NCI-H345 treated with DMSO at 0.1 percent for 48 hours (cell line): ENCODE results near the gene SELENOO.
"Not testable (repeated sequence)": the region's sequence is repeated elsewhere in the genome, so short reads cannot be mapped to it uniquely, and the experiment has no call there.

Source experiments
- DNase-seq: peaks from one replicate; lab custom pipeline; 2025; ENCODE audit not compliant: unreplicated experiment; lab: John Stamatoyannopoulos, UW

SELENOO gene, protein sequence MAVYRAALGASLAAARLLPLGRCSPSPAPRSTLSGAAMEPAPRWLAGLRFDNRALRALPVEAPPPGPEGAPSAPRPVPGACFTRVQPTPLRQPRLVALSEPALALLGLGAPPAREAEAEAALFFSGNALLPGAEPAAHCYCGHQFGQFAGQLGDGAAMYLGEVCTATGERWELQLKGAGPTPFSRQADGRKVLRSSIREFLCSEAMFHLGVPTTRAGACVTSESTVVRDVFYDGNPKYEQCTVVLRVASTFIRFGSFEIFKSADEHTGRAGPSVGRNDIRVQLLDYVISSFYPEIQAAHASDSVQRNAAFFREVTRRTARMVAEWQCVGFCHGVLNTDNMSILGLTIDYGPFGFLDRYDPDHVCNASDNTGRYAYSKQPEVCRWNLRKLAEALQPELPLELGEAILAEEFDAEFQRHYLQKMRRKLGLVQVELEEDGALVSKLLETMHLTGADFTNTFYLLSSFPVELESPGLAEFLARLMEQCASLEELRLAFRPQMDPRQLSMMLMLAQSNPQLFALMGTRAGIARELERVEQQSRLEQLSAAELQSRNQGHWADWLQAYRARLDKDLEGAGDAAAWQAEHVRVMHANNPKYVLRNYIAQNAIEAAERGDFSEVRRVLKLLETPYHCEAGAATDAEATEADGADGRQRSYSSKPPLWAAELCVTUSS

DNA sequence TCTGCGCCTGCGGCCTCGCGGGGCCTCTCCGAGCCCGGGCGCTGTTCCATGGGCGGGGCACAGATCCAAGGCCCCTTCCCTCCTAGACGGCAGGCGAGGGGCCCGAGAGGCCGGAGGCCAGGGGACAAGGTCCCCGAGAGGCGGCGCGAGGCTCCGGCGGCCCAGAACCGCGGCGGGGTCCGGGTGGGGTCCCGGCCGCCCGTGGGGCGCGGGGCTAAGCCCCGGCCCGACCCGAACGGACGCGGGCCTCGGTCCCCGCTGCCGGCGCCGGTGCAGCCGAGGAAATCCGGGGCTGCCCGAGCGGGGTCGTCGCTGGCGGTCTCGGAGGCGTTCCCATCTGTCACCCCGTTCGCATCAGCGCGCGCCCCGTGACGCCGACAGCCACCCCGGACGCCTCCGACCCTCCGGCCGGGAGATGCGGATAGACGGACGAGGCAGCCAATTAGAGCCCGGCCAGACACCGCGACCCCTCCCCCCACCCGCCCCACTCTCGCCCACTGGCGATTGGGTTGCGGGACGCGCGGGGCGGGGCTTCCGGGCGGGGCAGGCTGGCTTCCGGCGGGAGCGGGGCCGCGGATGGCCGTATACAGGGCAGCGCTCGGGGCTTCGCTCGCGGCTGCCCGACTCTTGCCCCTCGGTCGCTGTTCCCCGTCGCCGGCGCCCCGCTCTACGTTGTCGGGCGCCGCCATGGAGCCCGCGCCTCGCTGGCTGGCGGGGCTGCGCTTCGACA is at the start of gene SELENOO:
Gene SELENOO (plus strand): TSS at position 551 of the 730 bp plus-strand sequence. CDS start 26 bp downstream, at position 577.
- DNase-seq, result peak; percentile 19

GRCh38 chr22:50151571-50152537 is 49.0 kb upstream of the SELENOO start:
- no peak for DNase-seq

DNA sequence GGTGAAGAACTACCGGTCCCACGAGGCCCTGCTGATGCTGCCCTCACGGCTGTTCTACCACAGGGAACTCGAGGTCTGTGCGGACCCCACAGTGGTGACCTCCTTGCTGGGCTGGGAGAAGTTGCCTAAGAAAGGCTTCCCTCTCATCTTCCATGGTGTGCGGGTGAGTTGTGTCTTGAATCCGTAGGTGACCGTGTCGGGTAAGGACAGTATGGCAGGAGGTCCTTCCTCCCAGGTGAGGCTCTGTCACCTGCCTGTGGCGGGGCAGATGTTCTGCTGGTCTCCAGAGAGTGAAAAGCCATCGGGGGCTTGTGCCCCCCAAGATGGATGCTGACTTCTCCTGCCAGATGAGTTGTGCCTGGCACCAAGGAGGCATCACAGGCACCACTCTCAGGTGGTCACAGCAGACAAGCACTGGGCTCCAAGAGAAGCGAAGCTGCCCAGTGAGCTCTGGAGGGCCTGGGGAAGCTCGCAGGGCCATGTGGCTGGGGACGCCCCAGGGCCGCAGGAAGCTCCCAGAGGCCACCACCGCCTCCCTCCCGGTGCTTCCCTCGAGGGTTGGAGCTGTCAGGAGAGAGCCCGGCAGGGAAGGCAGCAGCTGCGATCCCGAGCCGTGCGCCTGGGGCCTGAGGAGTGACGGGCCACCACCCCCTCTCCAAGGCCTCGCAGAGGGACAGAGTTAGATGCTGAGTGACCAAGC is 47.6 kb upstream of the SELENOO start:
- DNase-seq, result no peak

- no peak for DNase-seq
These were observed 47.1 kb upstream of the SELENOO start for GRCh38 chr22:50153756-50154140.

- DNase-seq, result no peak
These were observed 43.0 kb upstream of the SELENOO start for GRCh38 chr22:50157709-50158375.

DNA sequence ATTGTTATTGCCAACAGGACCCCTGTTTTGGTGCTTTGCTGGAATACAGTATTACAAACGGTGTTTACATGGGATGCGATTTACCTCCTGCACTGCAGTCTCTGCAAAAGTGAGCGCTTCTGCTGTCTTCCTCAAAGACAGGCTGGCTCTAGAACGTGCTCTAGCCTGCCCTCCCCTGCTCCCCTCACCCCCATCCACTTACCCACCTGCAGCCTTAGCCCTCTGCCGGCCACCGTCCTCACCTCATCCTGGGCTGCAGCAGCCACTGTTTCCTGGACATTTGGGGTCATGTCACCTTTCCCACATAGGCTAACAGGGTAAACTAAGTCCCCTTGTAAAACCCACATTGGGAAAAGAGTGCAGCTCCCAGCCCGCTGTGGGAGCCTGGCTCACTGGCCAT is 39.9 kb upstream of the SELENOO start:
- no peak for DNase-seq

DNA sequence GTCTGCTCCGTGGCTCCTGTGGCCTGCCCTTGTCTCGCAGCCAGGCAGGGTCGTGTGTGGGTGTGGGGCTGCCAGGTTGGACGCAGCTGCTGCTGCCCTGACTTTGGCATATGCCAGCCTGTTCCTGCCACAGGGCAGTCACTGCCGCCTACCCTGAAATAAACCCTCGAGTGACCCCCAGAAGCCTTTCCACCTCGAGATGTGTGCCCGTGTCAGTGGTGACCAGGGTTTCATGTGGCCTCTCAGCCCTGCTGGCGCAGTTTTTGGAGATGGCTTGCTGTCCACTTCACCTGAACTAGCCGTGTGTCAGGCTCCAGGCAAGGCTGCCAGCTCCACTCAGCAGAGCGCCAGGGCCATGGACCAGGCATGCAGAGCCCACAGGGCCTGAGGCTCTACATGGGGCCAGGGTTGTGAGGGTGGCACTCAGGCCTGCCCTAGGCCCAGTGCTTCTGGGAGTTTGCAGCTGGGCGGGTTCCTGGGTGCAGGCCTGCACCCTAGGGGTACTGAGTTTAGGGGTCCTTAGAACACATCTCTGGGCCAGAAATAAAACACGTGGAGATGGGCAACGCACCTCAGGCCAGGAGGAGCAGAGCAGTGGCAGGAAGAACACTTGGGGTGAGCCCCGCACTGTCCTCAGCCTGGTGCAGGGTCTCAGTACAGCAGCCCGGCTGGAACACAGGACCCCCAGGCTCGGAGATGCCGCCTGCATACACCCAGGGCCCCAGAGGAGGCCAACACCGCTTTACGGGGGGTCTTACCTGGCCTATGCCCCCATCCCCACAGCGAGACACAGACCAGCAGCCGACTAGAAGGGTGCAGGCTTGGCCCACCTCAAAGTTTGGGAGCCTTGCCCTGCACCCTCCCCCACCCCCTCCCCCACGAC is 39.1 kb upstream of the SELENOO start:
- DNase-seq, result no peak

DNA sequence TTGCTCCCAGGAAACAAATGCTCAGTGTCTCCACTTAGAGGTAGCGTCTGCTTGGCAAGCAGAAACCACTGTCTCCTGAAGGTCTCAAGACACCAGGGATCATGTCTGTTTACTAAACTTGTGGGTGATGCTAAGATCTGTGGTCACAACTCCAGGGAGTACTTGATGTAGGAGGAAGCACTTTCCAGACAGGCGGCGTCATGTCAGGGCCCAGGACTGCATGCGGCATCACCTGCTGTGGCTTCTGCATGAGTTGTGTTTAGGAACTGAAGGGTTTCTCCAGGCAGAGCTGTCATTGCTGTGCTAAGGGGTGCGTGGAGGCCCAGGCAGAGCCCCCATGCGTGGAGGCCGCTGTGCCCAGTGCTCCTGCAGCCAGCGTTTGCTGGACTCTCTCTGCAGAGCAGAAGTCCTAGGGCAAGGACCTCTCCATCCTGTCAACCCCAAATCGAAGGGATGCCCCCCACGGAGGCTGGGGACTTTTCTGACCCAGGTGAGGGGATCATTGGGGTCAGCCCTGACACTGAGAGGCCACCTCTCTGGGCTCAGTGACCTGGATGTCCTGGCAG is 38.3 kb upstream of the SELENOO start:
- DNase-seq, result no peak

GRCh38 chr22:50165436-50166123 is 35.2 kb upstream of the SELENOO start:
- no peak for DNase-seq

DNA sequence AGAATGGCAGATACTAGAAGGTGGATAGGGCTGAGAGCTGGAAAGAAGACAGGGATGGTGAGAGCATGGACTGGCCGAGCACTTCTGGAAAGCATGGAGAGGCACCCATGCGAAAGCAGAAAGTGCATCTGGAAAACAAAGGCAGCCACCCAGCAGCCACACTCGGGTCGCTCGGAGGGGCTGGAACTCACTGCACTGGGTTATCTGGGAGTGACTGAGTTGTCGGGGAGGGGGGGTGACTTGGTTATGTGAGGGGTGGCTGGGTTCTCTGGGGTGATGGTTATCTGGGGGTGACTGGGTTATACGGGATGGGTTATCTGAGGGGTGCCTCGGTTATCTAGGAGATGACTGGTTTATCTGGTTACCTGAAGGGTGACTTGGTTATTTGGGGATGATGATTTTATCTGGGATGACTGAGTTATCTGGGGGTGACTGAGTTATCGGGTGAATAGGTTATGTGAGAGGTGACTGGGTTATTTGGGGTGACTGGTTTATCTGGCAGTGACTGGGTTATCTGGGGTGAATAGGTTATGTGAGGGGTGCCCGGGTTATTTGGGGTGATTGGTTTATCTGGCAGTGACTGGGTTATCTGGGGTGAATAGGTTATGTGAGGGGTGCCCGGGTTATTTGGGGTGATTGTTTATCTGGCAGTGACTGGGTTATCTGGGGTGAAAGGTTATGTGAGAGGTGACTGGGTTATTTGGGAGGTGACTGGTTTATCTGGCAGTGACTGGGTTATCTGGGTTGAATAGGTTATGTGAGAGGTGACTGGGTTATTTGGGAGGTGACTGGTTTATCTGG is 32.9 kb upstream of the SELENOO start:
- DNase-seq, result no peak

- DNase-seq, result not testable (repeated sequence)
These were observed 32.2 kb upstream of the SELENOO start for GRCh38 chr22:50168490-50169180.

DNA sequence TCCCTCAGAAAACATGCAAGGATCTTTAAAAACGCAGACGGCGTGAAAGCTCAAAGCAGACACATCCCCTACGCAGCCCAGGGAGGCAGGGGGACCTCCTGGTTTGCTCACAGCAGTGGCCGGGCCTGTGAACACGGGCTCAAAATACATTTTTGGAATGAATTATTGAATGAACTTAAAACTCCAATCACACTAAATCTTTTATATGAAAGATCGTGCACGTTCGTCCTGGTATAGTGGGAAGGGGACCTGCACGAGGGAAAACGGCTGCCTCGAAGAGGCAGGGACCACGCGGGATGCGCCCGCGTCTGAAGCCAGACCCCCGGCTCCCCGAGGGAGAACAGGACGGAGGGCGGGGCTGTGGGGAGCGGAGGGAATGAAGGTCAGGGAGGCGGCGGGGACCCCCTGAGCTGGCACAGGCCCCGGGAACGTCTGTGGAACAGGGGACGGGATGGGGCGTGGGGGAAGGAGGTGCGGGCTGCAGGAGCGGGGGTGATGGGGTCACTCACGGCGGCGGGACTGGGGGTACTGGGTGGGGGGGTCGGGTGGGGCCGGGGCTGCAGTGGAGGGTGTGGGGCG is 31.5 kb upstream of the SELENOO start:
- no peak for DNase-seq

- DNase-seq, result no peak
These were observed 31.0 kb upstream of the SELENOO start for GRCh38 chr22:50169774-50170341.

GRCh38 chr22:50170453-50171318 is 30.1 kb upstream of the SELENOO start, which contains the start of gene PANX2:
Gene PANX2 (plus strand): TSS chr22:50170731. CDS start chr22:50170731, 0 bp downstream.
- DNase-seq, result no peak
